Measurements from ENCODE around the gene POU3F1.

The POU3F1 gene

GRCh38 chr1:38073534-38074301, 27.1 kb upstream of the POU3F1 start:
- no peak for ATAC-seq
- DNase-seq: no peak

DNA sequence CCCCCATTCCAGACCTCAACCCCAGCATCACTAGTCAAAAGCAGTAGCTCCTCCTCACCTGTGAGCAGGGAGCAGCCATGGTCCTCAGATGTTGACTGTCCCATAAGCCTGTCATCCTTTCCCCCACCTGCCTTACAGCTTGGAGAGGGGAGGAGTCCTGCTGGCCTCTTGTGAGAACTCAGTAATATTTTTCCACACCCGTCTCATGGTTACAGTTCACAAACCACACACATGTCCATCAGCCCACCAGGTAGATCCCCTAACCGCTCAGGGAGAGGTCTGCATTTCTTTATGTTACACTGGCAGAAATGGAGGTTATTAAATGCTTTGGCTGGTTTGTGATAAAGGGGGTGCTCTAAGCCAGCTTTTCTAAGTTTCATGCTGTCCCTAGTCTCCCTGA, 26.3 kb upstream of the POU3F1 start:
- ATAC-seq (peak; percentile 17), DNase-seq (no peak)

GRCh38 chr1:38071312-38072256, 25.0 kb upstream of the POU3F1 start:
- ATAC-seq (peak; percentile 73), DNase-seq (no peak)

DNA sequence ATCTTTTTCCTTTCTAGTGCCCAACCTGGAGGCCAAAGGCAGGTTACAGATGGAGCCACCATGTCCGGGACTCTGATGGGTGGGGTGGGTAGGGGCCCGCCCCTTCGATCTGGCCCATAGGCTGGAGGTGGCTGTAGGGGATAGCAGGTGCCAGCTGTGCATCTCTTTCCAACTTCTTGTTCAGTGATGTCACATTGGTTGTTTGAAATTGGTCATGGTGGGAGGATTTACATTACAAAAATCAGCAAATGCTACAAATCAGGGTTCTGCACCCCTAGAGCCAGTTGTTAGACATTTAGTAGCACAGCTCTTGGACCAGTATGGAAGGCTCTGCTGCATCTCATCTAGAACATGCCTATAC, 22.4 kb upstream of the POU3F1 start:
- no peak for ATAC-seq
- no peak for DNase-seq

- DNase-seq (no peak), ATAC-seq (no peak)
Observed at GRCh38 chr1:38068220-38068979, 21.8 kb upstream of the POU3F1 start.

- DNase-seq (no peak), ATAC-seq (no peak)
Observed at GRCh38 chr1:38064197-38064903, 17.8 kb upstream of the POU3F1 start.

DNA sequence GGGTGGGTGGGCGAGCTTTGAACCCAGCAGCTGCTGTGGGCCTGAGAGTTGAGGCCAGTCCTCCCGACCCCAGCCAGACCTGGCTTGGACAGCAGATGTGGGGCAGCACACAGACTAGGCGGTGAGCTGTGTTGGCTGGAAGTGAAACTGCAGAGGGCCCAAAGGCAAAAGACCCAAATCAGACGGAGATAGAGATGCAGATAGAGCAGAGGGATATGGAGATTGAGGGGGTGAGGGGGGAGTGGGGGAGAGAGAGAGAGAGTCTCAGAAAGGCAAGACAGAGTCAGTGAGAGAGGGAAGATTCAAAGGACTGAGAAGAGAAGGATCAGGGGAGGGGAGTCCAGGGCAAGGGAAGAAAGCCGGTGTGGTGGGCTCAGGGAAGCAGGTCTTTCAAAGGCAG, 17.0 kb upstream of the POU3F1 start:
- ATAC-seq: no peak
- DNase-seq: no peak

GRCh38 chr1:38062361-38063288, 16.0 kb upstream of the POU3F1 start:
- no peak for ATAC-seq

DNA sequence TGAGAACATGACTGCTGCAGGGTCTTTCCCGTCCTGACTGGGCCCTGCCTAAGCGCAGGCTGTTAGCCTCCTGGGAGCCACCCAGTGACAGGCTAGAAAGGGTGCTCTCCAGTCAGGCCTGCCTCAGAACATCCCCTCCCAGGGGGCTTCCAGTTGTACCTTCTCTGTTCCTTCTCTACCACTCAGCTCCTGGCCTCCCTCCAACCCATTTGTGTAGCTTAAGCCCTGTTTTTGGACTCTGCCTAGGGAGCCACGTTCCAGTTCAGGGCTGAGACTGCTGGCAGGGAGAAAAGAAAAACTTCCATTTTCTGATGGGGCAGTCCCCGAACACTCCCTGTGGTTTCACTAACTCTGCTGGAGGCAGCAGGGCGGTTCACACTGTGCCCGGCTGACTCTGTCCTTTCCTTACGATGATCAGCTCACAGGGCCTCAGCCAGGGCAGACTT, 15.3 kb upstream of the POU3F1 start:
- peak; percentile 64 for ATAC-seq
- DNase-seq: no peak

More at GRCh38 chr1:38062361-38063288, 16.0 kb upstream of the POU3F1 start:
- DNase-seq: no peak

GRCh38 chr1:38061290-38061689, 14.7 kb upstream of the POU3F1 start:
- no peak for DNase-seq
- no peak for ATAC-seq

GRCh38 chr1:38060498-38060897, 13.9 kb upstream of the POU3F1 start:
- no peak for DNase-seq

GRCh38 chr1:38059635-38060250, 13.2 kb upstream of the POU3F1 start:
- DNase-seq (no peak), ATAC-seq (no peak)

More at GRCh38 chr1:38060498-38060897, 13.9 kb upstream of the POU3F1 start:
- ATAC-seq: no peak

DNA sequence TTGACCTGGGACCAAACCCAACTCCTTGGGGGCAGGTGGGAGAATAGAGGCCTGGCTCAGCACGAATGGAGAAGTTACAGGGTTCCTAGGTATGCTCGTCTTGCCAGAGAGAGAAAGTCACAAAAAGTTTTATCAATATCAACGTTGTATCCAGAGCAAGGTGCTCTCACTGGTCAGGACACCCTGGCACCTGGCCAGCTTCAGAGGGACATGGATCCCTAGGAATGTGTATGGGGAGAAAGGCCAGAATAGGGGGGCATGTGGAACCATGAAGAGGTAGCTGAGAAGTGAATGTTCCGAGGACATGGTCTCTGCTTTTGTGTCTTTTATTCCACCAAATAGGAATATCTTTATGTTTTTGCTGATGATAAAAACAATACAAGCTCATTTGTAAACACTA, 9.4 kb upstream of the POU3F1 start:
- ATAC-seq (no peak), DNase-seq (no peak)

- ATAC-seq (no peak), DNase-seq (no peak)
Observed at GRCh38 chr1:38055398-38055797, 8.8 kb upstream of the POU3F1 start.

GRCh38 chr1:38053416-38054091, 7.0 kb upstream of the POU3F1 start:
- ATAC-seq: peak; percentile 60
- no peak for DNase-seq

- no peak for ATAC-seq
- DNase-seq: no peak
Observed at GRCh38 chr1:38052750-38053415, 6.3 kb upstream of the POU3F1 start.

DNA sequence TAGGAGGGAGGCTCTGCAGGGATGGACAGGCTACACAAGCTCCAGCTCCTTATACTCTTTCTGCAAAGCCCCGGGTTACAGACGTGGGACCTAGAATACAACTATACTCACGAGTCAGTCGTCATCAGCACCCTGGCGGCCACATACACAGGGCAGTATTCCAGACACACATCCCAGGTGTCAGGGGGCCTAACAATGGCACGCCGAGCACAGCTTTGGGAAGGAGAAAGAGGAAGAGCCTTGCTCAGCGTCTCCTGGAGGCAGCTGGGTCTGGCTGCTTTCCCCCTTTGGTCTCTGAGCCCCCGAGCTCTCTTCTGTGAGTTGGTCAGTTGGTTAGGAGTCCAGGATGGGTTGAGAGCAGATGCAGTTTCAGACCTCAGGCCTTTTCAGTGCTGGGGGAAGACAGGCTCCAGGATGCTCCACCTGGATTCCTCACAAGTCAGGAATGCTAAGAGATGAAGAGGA, 4.5 kb upstream of the POU3F1 start:
- no peak for ATAC-seq
- no peak for DNase-seq

- ATAC-seq (no peak), DNase-seq (no peak)
Observed at GRCh38 chr1:38050397-38051078, 3.9 kb upstream of the POU3F1 start.

Measured in stimulated activated naive CD8-positive, alpha-beta T cell treated with anti-CD3 and anti-CD28 coated beads, Interleukin-15, Interleukin-2, amounts not matched to agents 100 U/mL and 50 U/mL, for 24 hours (primary cell).